ENCODE data around the gene ONECUT1. TPM values are rescaled to one million over a fixed set of nuclear protein-coding genes. Genes with fewer than 3 reads are reported as not detected.

ONECUT1 gene
- total and polyA plus RNA-seq, 5 donors from 2014 or later, result not detected

GRCh38 chr15:52764731-52765130, 25.4 kb downstream of the ONECUT1 start:
- no peaks in the 10 kb centered on the region for H3K4me1 ChIP-seq (ENCODE audit: control insufficient read depth, insufficient read depth, low read length, poor library complexity, severe bottlenecking)
- Mint-ChIP-seq H3K27ac (no peak overlapping the region), H3K4me1 (no peaks in the 10 kb centered on the region), H3K27me3 (peaks cover 52% of the 10 kb centered on the region), H3K36me3 (no peaks in the 10 kb centered on the region), H3K9me3 (no peaks in the 10 kb centered on the region), H3K4me3 (no peak overlapping the region)
- H3K27ac ChIP-seq (ENCODE audit: insufficient read depth, low read length, poor library complexity, severe bottlenecking), result no peak overlapping the region
- H3K4me3 ChIP-seq (ENCODE audit: low read depth, low read length), result no peak overlapping the region
- DNase-seq, result no peak
- no peaks in the 10 kb centered on the region for H3K36me3 ChIP-seq (ENCODE audit: control insufficient read depth, insufficient read depth, low read length)
- no peak for ATAC-seq (ENCODE audit: low read depth in 2 of 2)
- H3K27me3 ChIP-seq (ENCODE audit: control insufficient read depth, insufficient read depth, low read length), result peaks cover 48% of the 10 kb centered on the region
- H3K9me3 ChIP-seq (ENCODE audit: control insufficient read depth in 2 of 2, low read length in 2 of 2), result no peaks in the 10 kb centered on the region

GRCh38 chr15:52762621-52763020, 27.5 kb downstream of the ONECUT1 start:
- Mint-ChIP-seq H3K27ac (no peak overlapping the region), H3K4me3 (no peak overlapping the region), H3K4me1 (no peaks in the 10 kb centered on the region), H3K27me3 (peaks cover 45% of the 10 kb centered on the region), H3K9me3 (peaks cover 0 to 2% (median 0%) of the 10 kb centered on the region in 7 donors), H3K36me3 (no peaks in the 10 kb centered on the region)
- Histone ChIP-seq H3K36me3 (ENCODE audit: control insufficient read depth, insufficient read depth, low read length) (no peaks in the 10 kb centered on the region), H3K4me1 (ENCODE audit: control insufficient read depth, insufficient read depth, low read length, poor library complexity, severe bottlenecking) (no peaks in the 10 kb centered on the region), H3K27ac (ENCODE audit: insufficient read depth, low read length, poor library complexity, severe bottlenecking) (no peak overlapping the region), H3K4me3 (ENCODE audit: low read depth, low read length) (no peak overlapping the region), H3K27me3 (ENCODE audit: control insufficient read depth, insufficient read depth, low read length) (peaks cover 36% of the 10 kb centered on the region), H3K9me3 (ENCODE audit: control insufficient read depth in 2 of 2, low read length in 2 of 2) (no peaks in the 10 kb centered on the region)
- DNase-seq (no peak), ATAC-seq (ENCODE audit: low read depth in 2 of 2) (no peak)

- Mint-ChIP-seq H3K27ac (no peak overlapping the region), H3K4me1 (no peaks in the 10 kb centered on the region), H3K36me3 (no peaks in the 10 kb centered on the region), H3K4me3 (no peak overlapping the region), H3K27me3 (peaks cover 47% of the 10 kb centered on the region), H3K9me3 (peaks cover 0 to 2% (median 0%) of the 10 kb centered on the region in 7 donors)
- ATAC-seq (ENCODE audit: low read depth in 2 of 2) (no peak), DNase-seq (no peak)
- H3K4me3 ChIP-seq (ENCODE audit: low read depth, low read length), result no peak overlapping the region
- H3K27ac ChIP-seq (ENCODE audit: insufficient read depth, low read length, poor library complexity, severe bottlenecking), result no peak overlapping the region
- no peaks in the 10 kb centered on the region for H3K36me3 ChIP-seq (ENCODE audit: control insufficient read depth, insufficient read depth, low read length)
- no peaks in the 10 kb centered on the region for H3K4me1 ChIP-seq (ENCODE audit: control insufficient read depth, insufficient read depth, low read length, poor library complexity, severe bottlenecking)
- no peaks in the 10 kb centered on the region for H3K9me3 ChIP-seq (ENCODE audit: control insufficient read depth in 2 of 2, low read length in 2 of 2)
- H3K27me3 ChIP-seq (ENCODE audit: control insufficient read depth, insufficient read depth, low read length), result peaks cover 29% of the 10 kb centered on the region
Measured at GRCh38 chr15:52760562-52760961, 29.6 kb downstream of the ONECUT1 start.

GRCh38 chr15:52759969-52760368, 30.2 kb downstream of the ONECUT1 start:
- peaks cover 0 to 2% (median 0%) of the 10 kb centered on the region in 7 donors for H3K9me3 Mint-ChIP-seq
- peaks cover 48% of the 10 kb centered on the region for H3K27me3 Mint-ChIP-seq
- H3K4me1 Mint-ChIP-seq, result no peaks in the 10 kb centered on the region

GRCh38 chr15:52757496-52757895, 32.6 kb downstream of the ONECUT1 start:
- no peaks in the 10 kb centered on the region for H3K36me3 Mint-ChIP-seq
- ATAC-seq (ENCODE audit: low read depth in 2 of 2) (no peak), DNase-seq (no peak)
- H3K9me3 ChIP-seq (ENCODE audit: control insufficient read depth in 2 of 2, low read length in 2 of 2), result no peaks in the 10 kb centered on the region
- H3K4me1 ChIP-seq (ENCODE audit: control insufficient read depth, insufficient read depth, low read length, poor library complexity, severe bottlenecking), result no peaks in the 10 kb centered on the region
- no peak overlapping the region for H3K4me3 Mint-ChIP-seq
- no peaks in the 10 kb centered on the region for H3K36me3 ChIP-seq (ENCODE audit: control insufficient read depth, insufficient read depth, low read length)
- no peak overlapping the region for H3K4me3 ChIP-seq (ENCODE audit: low read depth, low read length)
- H3K27me3 ChIP-seq (ENCODE audit: control insufficient read depth, insufficient read depth, low read length), result peaks cover 35% of the 10 kb centered on the region
- peaks cover 0 to 2% (median 0%) of the 10 kb centered on the region in 7 donors for H3K9me3 Mint-ChIP-seq
- H3K27ac ChIP-seq (ENCODE audit: insufficient read depth, low read length, poor library complexity, severe bottlenecking), result no peak overlapping the region
- peaks cover 0 to 5% (median under 1%) of the 10 kb centered on the region in 4 donors for H3K4me1 Mint-ChIP-seq
- peaks cover 55% of the 10 kb centered on the region for H3K27me3 Mint-ChIP-seq
- no peak overlapping the region for H3K27ac Mint-ChIP-seq

More at GRCh38 chr15:52759969-52760368, 30.2 kb downstream of the ONECUT1 start:
- DNase-seq, result no peak
- H3K36me3 Mint-ChIP-seq, result no peaks in the 10 kb centered on the region
- Histone ChIP-seq H3K4me3 (ENCODE audit: low read depth, low read length) (no peak overlapping the region), H3K4me1 (ENCODE audit: control insufficient read depth, insufficient read depth, low read length, poor library complexity, severe bottlenecking) (no peaks in the 10 kb centered on the region), H3K36me3 (ENCODE audit: control insufficient read depth, insufficient read depth, low read length) (no peaks in the 10 kb centered on the region), H3K9me3 (ENCODE audit: control insufficient read depth in 2 of 2, low read length in 2 of 2) (no peaks in the 10 kb centered on the region), H3K27ac (ENCODE audit: insufficient read depth, low read length, poor library complexity, severe bottlenecking) (no peak overlapping the region), H3K27me3 (ENCODE audit: control insufficient read depth, insufficient read depth, low read length) (peaks cover 31% of the 10 kb centered on the region)
- H3K4me3 Mint-ChIP-seq, result no peak overlapping the region
- no peak overlapping the region for H3K27ac Mint-ChIP-seq
- ATAC-seq (ENCODE audit: low read depth in 2 of 2), result no peak

GRCh38 chr15:52751522-52751921, 38.6 kb downstream of the ONECUT1 start:
- no peak for ATAC-seq (ENCODE audit: low read depth in 2 of 2)
- H3K27me3 ChIP-seq (ENCODE audit: control insufficient read depth, insufficient read depth, low read length), result peaks cover 32% of the 10 kb centered on the region

DNA sequence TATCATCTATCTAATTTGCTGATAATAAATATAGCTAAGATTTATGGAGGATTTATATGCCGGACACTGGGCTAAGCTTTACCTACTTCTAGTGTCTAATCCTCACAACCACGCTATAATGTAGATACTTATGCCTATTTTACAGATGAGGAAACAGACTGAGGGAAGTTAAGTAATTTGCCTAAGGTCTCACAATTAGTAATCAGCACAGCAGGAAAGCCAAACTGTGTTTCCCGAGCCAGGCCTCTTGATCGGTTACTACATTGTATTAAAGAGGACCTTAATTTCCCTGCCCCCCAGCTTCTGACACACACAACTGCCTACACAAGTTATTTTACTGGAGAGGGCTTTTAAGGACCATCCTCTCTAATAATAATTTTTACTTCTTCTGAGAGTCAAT, 40.9 kb downstream of the ONECUT1 start:
- Mint-ChIP-seq H3K4me3 (no peak overlapping the region), H3K9me3 (no peaks in the 10 kb centered on the region), H3K27ac (no peak overlapping the region), H3K4me1 (peaks cover 0 to 5% (median under 1%) of the 10 kb centered on the region in 4 donors), H3K27me3 (peaks cover 45% of the 10 kb centered on the region), H3K36me3 (no peaks in the 10 kb centered on the region)
- H3K9me3 ChIP-seq (ENCODE audit: control insufficient read depth in 2 of 2, low read length in 2 of 2), result no peaks in the 10 kb centered on the region
- no peaks in the 10 kb centered on the region for H3K36me3 ChIP-seq (ENCODE audit: control insufficient read depth, insufficient read depth, low read length)
- no peak overlapping the region for H3K4me3 ChIP-seq (ENCODE audit: low read depth, low read length)
- H3K4me1 ChIP-seq (ENCODE audit: control insufficient read depth, insufficient read depth, low read length, poor library complexity, severe bottlenecking), result no peaks in the 10 kb centered on the region
- no peak overlapping the region for H3K27ac ChIP-seq (ENCODE audit: insufficient read depth, low read length, poor library complexity, severe bottlenecking)
- ATAC-seq (ENCODE audit: low read depth in 2 of 2) (no peak), DNase-seq (no peak)
- peaks cover 31% of the 10 kb centered on the region for H3K27me3 ChIP-seq (ENCODE audit: control insufficient read depth, insufficient read depth, low read length)

More at GRCh38 chr15:52751522-52751921, 38.6 kb downstream of the ONECUT1 start:
- Mint-ChIP-seq H3K36me3 (no peaks in the 10 kb centered on the region), H3K27me3 (peaks cover 53% of the 10 kb centered on the region), H3K4me1 (peaks cover 0 to 5% (median under 1%) of the 10 kb centered on the region in 4 donors), H3K27ac (no peak overlapping the region), H3K9me3 (no peaks in the 10 kb centered on the region), H3K4me3 (no peak overlapping the region)
- no peaks in the 10 kb centered on the region for H3K36me3 ChIP-seq (ENCODE audit: control insufficient read depth, insufficient read depth, low read length)
- H3K9me3 ChIP-seq (ENCODE audit: control insufficient read depth in 2 of 2, low read length in 2 of 2), result no peaks in the 10 kb centered on the region
- H3K4me3 ChIP-seq (ENCODE audit: low read depth, low read length), result no peak overlapping the region
- no peaks in the 10 kb centered on the region for H3K4me1 ChIP-seq (ENCODE audit: control insufficient read depth, insufficient read depth, low read length, poor library complexity, severe bottlenecking)
- DNase-seq, result no peak
- no peak overlapping the region for H3K27ac ChIP-seq (ENCODE audit: insufficient read depth, low read length, poor library complexity, severe bottlenecking)

DNA sequence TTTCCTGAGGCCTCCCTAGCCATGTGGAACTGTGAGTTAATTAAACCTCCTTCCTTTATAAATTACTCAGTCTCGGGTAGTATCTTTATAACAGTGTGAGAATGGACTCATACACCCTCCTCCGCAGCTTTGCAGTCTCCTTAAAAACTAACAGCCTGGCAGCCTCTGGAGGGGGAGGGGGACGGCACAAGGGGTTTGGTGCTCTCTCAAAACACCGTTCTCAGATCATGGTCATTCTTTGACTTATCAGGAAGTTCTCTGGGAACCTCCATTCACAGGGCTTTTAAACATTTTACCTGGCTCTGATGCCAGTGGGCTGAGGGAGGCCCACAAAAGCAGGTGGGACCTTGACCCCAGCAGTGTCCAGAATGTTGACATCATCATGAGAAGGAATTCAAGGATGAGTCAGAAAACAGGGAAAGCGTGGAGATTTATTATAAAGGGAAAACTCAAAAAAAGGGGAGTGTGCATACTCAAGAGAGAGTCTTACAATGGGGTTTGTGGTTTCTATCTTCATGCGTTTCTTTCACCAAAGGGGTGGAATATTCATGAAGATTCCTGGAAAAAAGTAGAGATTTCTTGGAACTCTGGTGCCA, 43.9 kb downstream of the ONECUT1 start:
- DNase-seq, result no peak
- H3K4me1 ChIP-seq (ENCODE audit: control insufficient read depth, insufficient read depth, low read length, poor library complexity, severe bottlenecking), result no peaks in the 10 kb centered on the region
- Mint-ChIP-seq H3K27ac (no peak overlapping the region), H3K4me1 (no peaks in the 10 kb centered on the region), H3K9me3 (no peaks in the 10 kb centered on the region), H3K36me3 (no peaks in the 10 kb centered on the region), H3K4me3 (no peak overlapping the region), H3K27me3 (peaks cover 25% of the 10 kb centered on the region)
- H3K27ac ChIP-seq (ENCODE audit: insufficient read depth, low read length, poor library complexity, severe bottlenecking), result no peak overlapping the region
- no peaks in the 10 kb centered on the region for H3K36me3 ChIP-seq (ENCODE audit: control insufficient read depth, insufficient read depth, low read length)
- H3K27me3 ChIP-seq (ENCODE audit: control insufficient read depth, insufficient read depth, low read length), result peaks cover 17% of the 10 kb centered on the region
- no peak for ATAC-seq (ENCODE audit: low read depth in 2 of 2)
- H3K4me3 ChIP-seq (ENCODE audit: low read depth, low read length), result no peak overlapping the region
- H3K9me3 ChIP-seq (ENCODE audit: control insufficient read depth in 2 of 2, low read length in 2 of 2), result no peaks in the 10 kb centered on the region
